ENCODE data around the gene SLC35E1. TPM values are rescaled to one million over a fixed set of nuclear protein-coding genes. Genes with fewer than 3 reads are reported as not detected.
"Not testable (repeated sequence)": the region's sequence is repeated elsewhere in the genome, so short reads cannot be mapped to it uniquely, and the experiment has no call there.

Gene SLC35E1
- total RNA-seq, 2 experiments from 2014 or later, result 60.1 to 62.4 TPM

- TF ChIP-seq CTCF (IDR thresholded peaks at IDR 0.05), result no peak
- intact Hi-C loops (cut with micrococcal nuclease), result no loop called here
- H3K36me3 Mint-ChIP-seq (ENCODE audit: low read depth), result peaks cover 57% of the 10 kb centered on the region
- DNase-seq (no peak), ATAC-seq (no peak)
- POLR2A ChIA-PET, result interaction anchor here (0.6 to 1.5 kb wide), 5 partner anchors 11 to 30 kb away, joined by 3 to 4 read pairs (median 3); no protein-coding TSS in a partner anchor
- H3K9me3 Mint-ChIP-seq, result peaks cover 2% of the 10 kb centered on the region
- no peaks in the 10 kb centered on the region for H3K27me3 Mint-ChIP-seq
- no peak overlapping the region for H3K27ac Mint-ChIP-seq
- CTCF ChIA-PET, result no interaction called here
- H3K4me1 Mint-ChIP-seq (ENCODE audit: low read depth), result peaks cover 8% of the 10 kb centered on the region
- no peak overlapping the region for H3K4me3 Mint-ChIP-seq
Measured at GRCh38 chr19:16561382-16561781, 10.8 kb downstream of the SLC35E1 start.

GRCh38 chr19:16559780-16560276 is 12.4 kb downstream of the SLC35E1 start:
- Mint-ChIP-seq H3K4me3 (no peak overlapping the region), H3K9me3 (no peaks in the 10 kb centered on the region), H3K4me1 (ENCODE audit: low read depth) (peaks cover under 1% of the 10 kb centered on the region), H3K27ac (no peak overlapping the region), H3K36me3 (ENCODE audit: low read depth) (peaks cover 53% of the 10 kb centered on the region), H3K27me3 (no peaks in the 10 kb centered on the region)
- POLR2A ChIA-PET, result interaction anchor here (0.7 kb wide), 1 partner anchor 14 kb away, joined by 3 read pairs; no protein-coding TSS in a partner anchor
- TF ChIP-seq CTCF (IDR thresholded peaks at IDR 0.05), result no peak
- CTCF ChIA-PET, result no interaction called here
- DNase-seq, result no peak
- no peak for ATAC-seq
- intact Hi-C loops (cut with micrococcal nuclease), result no loop called here

GRCh38 chr19:16554776-16555175 is 17.4 kb downstream of the SLC35E1 start:
- no peak for ATAC-seq
- Mint-ChIP-seq H3K9me3 (no peaks in the 10 kb centered on the region), H3K27me3 (no peaks in the 10 kb centered on the region), H3K4me1 (ENCODE audit: low read depth) (peaks cover 4% of the 10 kb centered on the region), H3K4me3 (no peak overlapping the region), H3K36me3 (ENCODE audit: low read depth) (peaks cover 30% of the 10 kb centered on the region), H3K27ac (no peak overlapping the region)
- no peak for DNase-seq
- POLR2A ChIA-PET, result no interaction called here
- CTCF ChIA-PET, result interaction anchor here (0.6 kb wide), 1 partner anchor 519 kb away, joined by 3 read pairs; no protein-coding TSS in a partner anchor
- no peak for TF ChIP-seq CTCF (IDR thresholded peaks at IDR 0.05)
- intact Hi-C loops (cut with micrococcal nuclease), result no loop called here

GRCh38 chr19:16551902-16552301 is 20.3 kb downstream of the SLC35E1 start:
- H3K4me1 Mint-ChIP-seq (ENCODE audit: low read depth); H3K4me3 Mint-ChIP-seq; H3K27ac Mint-ChIP-seq; H3K27me3 Mint-ChIP-seq; DNase-seq; CTCF ChIA-PET; ATAC-seq; H3K9me3 Mint-ChIP-seq; intact Hi-C loops (cut with micrococcal nuclease): not testable (repeated sequence)
- POLR2A ChIA-PET, result interaction anchor here (1.1 to 2.0 kb wide), 2 partner anchors 11 to 33 kb away, joined by 3 to 5 read pairs; no protein-coding TSS in a partner anchor
- peaks cover 21% of the 10 kb centered on the region for H3K36me3 Mint-ChIP-seq (ENCODE audit: low read depth)

- no peaks in the 10 kb centered on the region for H3K27me3 Mint-ChIP-seq
- no peak overlapping the region for H3K4me3 Mint-ChIP-seq
- peaks cover 18% of the 10 kb centered on the region for H3K36me3 Mint-ChIP-seq (ENCODE audit: low read depth)
- H3K27ac Mint-ChIP-seq, result no peak overlapping the region
- H3K4me1 Mint-ChIP-seq (ENCODE audit: low read depth), result peaks cover 18% of the 10 kb centered on the region
- ATAC-seq, result no peak
- TF ChIP-seq CTCF (IDR thresholded peaks at IDR 0.05), result no peak
- ChIA-PET CTCF (no interaction called here), POLR2A (interaction anchor here (1.1 kb wide), 1 partner anchor 14 kb away, joined by 3 read pairs; no protein-coding TSS in a partner anchor)
- no peaks in the 10 kb centered on the region for H3K9me3 Mint-ChIP-seq
- intact Hi-C loops (cut with micrococcal nuclease), result no loop called here
- DNase-seq, result no peak
Measured at GRCh38 chr19:16548956-16549355, 23.3 kb downstream of the SLC35E1 start.
